ENCODE data around the gene D2HGDH.

D2HGDH gene

DNA sequence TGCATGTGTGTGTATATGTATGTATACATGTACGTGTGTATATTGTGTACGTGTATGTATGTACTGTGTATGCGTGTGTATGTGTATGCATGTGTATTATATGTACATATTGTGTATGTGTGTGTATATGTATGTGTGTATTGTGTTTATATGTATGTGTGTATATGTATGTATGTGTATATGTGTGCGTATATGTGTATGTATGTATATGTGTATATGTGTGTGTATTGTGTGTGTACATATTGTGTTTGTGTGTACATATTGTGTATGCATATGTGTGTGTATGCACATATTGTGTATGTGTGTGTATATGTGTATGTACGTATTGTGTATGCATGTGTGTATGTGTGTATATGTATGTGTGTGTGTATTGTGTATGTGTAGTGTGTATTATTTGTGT is 59.0 kb downstream of the D2HGDH start:
- TF ChIP-seq, protein P1, sequence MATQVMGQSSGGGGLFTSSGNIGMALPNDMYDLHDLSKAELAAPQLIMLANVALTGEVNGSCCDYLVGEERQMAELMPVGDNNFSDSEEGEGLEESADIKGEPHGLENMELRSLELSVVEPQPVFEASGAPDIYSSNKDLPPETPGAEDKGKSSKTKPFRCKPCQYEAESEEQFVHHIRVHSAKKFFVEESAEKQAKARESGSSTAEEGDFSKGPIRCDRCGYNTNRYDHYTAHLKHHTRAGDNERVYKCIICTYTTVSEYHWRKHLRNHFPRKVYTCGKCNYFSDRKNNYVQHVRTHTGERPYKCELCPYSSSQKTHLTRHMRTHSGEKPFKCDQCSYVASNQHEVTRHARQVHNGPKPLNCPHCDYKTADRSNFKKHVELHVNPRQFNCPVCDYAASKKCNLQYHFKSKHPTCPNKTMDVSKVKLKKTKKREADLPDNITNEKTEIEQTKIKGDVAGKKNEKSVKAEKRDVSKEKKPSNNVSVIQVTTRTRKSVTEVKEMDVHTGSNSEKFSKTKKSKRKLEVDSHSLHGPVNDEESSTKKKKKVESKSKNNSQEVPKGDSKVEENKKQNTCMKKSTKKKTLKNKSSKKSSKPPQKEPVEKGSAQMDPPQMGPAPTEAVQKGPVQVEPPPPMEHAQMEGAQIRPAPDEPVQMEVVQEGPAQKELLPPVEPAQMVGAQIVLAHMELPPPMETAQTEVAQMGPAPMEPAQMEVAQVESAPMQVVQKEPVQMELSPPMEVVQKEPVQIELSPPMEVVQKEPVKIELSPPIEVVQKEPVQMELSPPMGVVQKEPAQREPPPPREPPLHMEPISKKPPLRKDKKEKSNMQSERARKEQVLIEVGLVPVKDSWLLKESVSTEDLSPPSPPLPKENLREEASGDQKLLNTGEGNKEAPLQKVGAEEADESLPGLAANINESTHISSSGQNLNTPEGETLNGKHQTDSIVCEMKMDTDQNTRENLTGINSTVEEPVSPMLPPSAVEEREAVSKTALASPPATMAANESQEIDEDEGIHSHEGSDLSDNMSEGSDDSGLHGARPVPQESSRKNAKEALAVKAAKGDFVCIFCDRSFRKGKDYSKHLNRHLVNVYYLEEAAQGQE (IDR thresholded peaks at IDR 0.05; ENCODE audit: insufficient read depth in 1 of 2, low read depth in 2 of 2, low read length in 2 of 2) = no peak

DNA sequence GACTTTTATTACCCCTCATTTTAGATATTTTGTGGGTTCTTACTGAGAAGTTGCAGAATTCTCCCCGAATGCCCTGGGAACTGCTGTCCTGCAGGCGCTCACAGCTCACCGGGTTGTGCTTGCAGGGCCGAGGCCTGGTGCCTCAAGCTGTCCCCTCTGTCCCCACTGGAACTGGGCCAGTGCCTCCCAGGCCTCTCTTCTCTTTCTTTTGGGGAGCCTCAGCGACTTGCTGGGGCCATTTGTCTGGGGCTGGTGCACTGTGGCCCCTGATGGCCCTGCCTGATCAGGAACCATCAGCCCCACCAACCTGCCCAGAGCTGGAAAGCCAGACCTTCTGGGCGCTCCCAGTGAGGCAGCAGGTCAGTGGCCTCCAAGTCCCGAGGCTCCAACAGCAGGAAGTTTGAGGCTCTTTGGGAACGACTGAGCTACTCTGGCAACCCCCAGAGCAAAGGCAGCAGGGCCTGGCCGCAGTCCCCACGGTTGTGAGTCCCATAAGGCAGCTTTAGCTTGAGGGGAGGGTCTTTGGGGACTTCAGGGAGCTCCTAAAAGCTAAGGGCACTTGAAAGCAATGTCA is 59.9 kb downstream of the D2HGDH start:
- no peak for TF ChIP-seq FOXP2 (optimal IDR thresholded peaks at IDR 0.05; ENCODE audit: borderline replicate concordance, extremely low read depth, extremely low read length, insufficient read depth)
- TF ChIP-seq, protein P1 (IDR thresholded peaks at IDR 0.05; ENCODE audit: insufficient read depth in 1 of 2, low read depth in 2 of 2, low read length in 2 of 2) = no peak
- no peak for TF ChIP-seq TAF1 (IDR thresholded peaks at IDR 0.05; ENCODE audit: borderline replicate concordance, insufficient read depth, low read length)

DNA sequence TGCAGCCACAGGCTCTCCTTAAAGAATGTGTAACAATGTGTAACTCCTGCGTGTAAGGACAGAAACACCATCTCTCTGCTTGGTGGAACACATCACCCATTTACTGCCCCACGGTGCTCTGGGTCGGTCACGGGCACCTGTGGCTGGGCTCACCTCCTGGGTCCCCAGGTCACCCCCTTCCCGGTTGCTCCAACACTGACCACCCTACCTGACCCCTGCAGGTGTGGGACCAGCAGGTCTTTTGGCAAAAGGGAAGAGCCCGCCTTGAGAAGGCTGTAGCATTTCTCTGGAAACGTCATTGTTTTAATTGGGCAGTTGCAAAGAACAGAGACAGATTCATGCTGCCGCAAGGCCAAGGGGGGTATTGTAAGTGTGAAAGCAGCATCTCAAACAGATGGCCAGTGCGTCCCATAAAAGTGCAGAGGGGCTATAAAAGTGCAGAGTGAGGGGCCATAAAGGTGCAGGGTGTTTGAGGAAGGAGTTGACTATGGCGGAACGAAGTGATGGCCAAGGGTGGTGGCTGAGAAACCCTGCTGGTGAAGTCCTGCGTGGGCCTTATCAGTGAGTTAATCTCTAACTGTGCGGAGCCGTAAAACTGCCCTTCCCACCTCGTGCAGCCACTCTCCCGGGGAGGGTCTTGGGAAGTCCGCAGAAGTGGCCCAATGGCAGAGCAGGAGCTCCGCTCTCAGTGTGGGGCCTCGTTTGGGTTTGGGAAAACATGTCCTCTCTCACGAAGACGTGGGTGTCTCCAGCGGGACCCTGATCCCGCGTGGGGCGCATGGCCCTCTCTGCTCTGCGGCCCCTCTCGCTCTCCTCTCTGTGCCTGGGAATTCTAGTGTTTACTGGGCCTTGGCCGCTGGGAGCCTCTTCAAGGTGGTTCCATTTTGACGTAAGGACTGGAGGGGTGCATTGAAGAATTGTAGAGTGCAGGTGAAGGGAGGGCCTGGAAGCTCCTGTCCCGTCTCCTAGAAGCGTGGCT is 60.9 kb downstream of the D2HGDH start:
- TF ChIP-seq POLR2AphosphoS5 (IDR thresholded peaks at IDR 0.05; ENCODE audit: low read depth, low read length) (no peak), TAF1 (IDR thresholded peaks at IDR 0.05; ENCODE audit: borderline replicate concordance, insufficient read depth, low read length) (no peak)
- TF ChIP-seq, protein P1 (IDR thresholded peaks at IDR 0.05; ENCODE audit: insufficient read depth in 1 of 2, low read depth in 2 of 2, low read length in 2 of 2) = no peak

DNA sequence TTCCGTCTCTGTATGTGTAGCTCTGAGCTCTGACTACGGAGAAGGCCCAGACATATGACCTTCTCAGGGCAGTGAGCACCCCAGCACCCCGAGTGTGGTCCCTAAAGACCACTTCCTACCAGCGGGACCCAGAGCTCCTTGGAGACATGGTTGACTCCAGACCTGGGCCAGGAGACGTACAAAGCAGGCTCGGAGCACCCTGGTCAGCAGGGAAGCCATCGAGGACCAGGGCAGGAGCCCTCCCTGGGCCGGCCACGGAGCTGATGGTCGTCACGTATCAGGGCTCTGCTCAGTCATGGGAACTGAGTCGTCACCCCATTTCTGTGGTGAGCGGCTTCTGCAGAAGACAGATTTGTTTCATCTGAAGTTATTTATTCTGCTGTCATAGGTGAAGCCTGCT is 61.8 kb downstream of the D2HGDH start:
- TF ChIP-seq SIN3A (IDR thresholded peaks at IDR 0.05; ENCODE audit: borderline replicate concordance, insufficient read depth, low read length) = no peak
- TF ChIP-seq TAF1 (IDR thresholded peaks at IDR 0.05; ENCODE audit: borderline replicate concordance, insufficient read depth, low read length) = no peak
- TF ChIP-seq, protein P1 (IDR thresholded peaks at IDR 0.05; ENCODE audit: insufficient read depth in 1 of 2, low read depth in 2 of 2, low read length in 2 of 2) = no peak
- TF ChIP-seq POLR2AphosphoS5 (IDR thresholded peaks at IDR 0.05; ENCODE audit: low read depth, low read length) = no peak
- no peak for TF ChIP-seq FOXP2 (optimal IDR thresholded peaks at IDR 0.05; ENCODE audit: borderline replicate concordance, extremely low read depth, extremely low read length, insufficient read depth)

Measured in PFSK-1 (cell line).